ENCODE results near the gene TULP4. TPM values are rescaled to one million over a fixed set of nuclear protein-coding genes. Genes with fewer than 3 reads are reported as not detected.

Gene TULP4
- total RNA-seq, 1 experiment from 2014 or later: 52.8 TPM

DNA sequence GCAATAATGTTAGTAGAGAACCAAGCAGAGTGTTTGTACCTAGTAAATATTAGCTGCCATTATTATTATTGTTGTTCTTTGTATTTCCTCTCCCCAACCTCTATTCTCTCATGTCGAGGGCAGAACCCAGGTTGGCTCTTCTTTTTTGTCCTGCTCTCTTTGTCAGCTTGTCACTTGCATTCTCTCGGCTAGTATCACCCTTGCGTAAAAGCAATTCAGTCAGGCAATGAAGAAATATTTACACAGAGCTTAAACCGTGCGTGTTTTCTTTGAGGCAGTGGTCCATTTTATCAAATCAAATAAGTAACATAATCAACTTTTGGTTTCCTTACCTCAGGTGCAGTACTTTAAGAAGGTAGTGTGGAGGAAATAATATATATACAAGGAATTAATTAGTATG is 83.9 kb downstream of the TULP4 start (continued):
- TF ChIP-seq MYBL2 (CRISPR knock-in tag; IDR thresholded peaks at IDR 0.05) (no peak), ZNF219 (CRISPR knock-in tag; IDR thresholded peaks at IDR 0.05; ENCODE audit: borderline replicate concordance) (no peak)
- TF ChIP-seq, protein P1, sequence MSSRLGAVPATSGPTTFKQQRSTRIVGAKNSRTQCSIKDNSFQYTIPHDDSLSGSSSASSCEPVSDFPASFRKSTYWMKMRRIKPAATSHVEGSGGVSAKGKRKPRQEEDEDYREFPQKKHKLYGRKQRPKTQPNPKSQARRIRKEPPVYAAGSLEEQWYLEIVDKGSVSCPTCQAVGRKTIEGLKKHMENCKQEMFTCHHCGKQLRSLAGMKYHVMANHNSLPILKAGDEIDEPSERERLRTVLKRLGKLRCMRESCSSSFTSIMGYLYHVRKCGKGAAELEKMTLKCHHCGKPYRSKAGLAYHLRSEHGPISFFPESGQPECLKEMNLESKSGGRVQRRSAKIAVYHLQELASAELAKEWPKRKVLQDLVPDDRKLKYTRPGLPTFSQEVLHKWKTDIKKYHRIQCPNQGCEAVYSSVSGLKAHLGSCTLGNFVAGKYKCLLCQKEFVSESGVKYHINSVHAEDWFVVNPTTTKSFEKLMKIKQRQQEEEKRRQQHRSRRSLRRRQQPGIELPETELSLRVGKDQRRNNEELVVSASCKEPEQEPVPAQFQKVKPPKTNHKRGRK (CRISPR knock-in tag; IDR thresholded peaks at IDR 0.05; ENCODE audit: borderline replicate concordance): no peak

DNA sequence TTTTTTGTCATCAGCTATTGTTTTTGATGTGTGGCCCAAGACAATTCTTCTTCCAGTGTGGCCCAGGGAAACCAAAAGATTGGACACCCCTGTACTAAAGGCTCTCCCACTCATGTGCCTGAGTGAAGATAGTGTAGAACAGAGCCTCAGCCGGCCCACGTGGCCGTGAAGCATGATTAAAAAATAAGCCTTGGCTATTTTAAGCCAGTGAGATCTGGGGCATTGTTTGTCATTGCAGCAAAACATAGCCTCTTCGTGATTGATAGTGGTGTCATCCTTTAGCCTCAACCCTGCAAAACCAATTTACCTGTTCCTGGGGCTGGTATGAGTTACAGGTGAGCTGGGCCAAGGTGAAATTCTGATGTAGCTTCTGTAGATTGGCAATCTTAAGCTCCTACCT is 85.3 kb downstream of the TULP4 start:
- ATAC-seq (no peak), DNase-seq (ENCODE audit: low spot score) (no peak)
- Mint-ChIP-seq H3K4me3 (no peak overlapping the region), H3K4me1 (0 out of 2 replicates have a peak, but pooled peaks cover 3% of the 10 kb centered on the region), H3K27ac (no peak overlapping the region), H3K27me3 (ENCODE audit: low read depth) (no peaks in the 10 kb centered on the region; the same call in 1 of the 2 replicates), H3K9me3 (peaks cover 19% of the 10 kb centered on the region), H3K36me3 (peaks cover 21% of the 10 kb centered on the region)
- CTCF ChIA-PET: interaction anchor here (1.0 kb wide), 2 partner anchors 176 to 183 kb away, joined by 3 read pairs; no protein-coding TSS in a partner anchor
- POLR2A ChIA-PET: interaction anchor here (0.6 kb wide), 1 partner anchor 23 kb away, joined by 3 read pairs; no protein-coding TSS in a partner anchor
- TF ChIP-seq, protein P2, sequence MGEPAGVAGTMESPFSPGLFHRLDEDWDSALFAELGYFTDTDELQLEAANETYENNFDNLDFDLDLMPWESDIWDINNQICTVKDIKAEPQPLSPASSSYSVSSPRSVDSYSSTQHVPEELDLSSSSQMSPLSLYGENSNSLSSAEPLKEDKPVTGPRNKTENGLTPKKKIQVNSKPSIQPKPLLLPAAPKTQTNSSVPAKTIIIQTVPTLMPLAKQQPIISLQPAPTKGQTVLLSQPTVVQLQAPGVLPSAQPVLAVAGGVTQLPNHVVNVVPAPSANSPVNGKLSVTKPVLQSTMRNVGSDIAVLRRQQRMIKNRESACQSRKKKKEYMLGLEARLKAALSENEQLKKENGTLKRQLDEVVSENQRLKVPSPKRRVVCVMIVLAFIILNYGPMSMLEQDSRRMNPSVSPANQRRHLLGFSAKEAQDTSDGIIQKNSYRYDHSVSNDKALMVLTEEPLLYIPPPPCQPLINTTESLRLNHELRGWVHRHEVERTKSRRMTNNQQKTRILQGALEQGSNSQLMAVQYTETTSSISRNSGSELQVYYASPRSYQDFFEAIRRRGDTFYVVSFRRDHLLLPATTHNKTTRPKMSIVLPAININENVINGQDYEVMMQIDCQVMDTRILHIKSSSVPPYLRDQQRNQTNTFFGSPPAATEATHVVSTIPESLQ (CRISPR knock-in tag; IDR thresholded peaks at IDR 0.05): no peak
- TF ChIP-seq NFATC4 (CRISPR knock-in tag; IDR thresholded peaks at IDR 0.05): no peak
- no peak for TF ChIP-seq PRRX2 (CRISPR knock-in tag; IDR thresholded peaks at IDR 0.05)
- TF ChIP-seq, protein P3, sequence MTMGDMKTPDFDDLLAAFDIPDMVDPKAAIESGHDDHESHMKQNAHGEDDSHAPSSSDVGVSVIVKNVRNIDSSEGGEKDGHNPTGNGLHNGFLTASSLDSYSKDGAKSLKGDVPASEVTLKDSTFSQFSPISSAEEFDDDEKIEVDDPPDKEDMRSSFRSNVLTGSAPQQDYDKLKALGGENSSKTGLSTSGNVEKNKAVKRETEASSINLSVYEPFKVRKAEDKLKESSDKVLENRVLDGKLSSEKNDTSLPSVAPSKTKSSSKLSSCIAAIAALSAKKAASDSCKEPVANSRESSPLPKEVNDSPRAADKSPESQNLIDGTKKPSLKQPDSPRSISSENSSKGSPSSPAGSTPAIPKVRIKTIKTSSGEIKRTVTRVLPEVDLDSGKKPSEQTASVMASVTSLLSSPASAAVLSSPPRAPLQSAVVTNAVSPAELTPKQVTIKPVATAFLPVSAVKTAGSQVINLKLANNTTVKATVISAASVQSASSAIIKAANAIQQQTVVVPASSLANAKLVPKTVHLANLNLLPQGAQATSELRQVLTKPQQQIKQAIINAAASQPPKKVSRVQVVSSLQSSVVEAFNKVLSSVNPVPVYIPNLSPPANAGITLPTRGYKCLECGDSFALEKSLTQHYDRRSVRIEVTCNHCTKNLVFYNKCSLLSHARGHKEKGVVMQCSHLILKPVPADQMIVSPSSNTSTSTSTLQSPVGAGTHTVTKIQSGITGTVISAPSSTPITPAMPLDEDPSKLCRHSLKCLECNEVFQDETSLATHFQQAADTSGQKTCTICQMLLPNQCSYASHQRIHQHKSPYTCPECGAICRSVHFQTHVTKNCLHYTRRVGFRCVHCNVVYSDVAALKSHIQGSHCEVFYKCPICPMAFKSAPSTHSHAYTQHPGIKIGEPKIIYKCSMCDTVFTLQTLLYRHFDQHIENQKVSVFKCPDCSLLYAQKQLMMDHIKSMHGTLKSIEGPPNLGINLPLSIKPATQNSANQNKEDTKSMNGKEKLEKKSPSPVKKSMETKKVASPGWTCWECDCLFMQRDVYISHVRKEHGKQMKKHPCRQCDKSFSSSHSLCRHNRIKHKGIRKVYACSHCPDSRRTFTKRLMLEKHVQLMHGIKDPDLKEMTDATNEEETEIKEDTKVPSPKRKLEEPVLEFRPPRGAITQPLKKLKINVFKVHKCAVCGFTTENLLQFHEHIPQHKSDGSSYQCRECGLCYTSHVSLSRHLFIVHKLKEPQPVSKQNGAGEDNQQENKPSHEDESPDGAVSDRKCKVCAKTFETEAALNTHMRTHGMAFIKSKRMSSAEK (CRISPR knock-in tag; IDR thresholded peaks at IDR 0.05; ENCODE audit: borderline replicate concordance): no peak
- TF ChIP-seq IRF2 (CRISPR knock-in tag; IDR thresholded peaks at IDR 0.05; ENCODE audit: borderline replicate concordance, low read depth): no peak
- TF ChIP-seq TEAD4 (CRISPR knock-in tag; IDR thresholded peaks at IDR 0.05): no peak
- TF ChIP-seq, protein P4, sequence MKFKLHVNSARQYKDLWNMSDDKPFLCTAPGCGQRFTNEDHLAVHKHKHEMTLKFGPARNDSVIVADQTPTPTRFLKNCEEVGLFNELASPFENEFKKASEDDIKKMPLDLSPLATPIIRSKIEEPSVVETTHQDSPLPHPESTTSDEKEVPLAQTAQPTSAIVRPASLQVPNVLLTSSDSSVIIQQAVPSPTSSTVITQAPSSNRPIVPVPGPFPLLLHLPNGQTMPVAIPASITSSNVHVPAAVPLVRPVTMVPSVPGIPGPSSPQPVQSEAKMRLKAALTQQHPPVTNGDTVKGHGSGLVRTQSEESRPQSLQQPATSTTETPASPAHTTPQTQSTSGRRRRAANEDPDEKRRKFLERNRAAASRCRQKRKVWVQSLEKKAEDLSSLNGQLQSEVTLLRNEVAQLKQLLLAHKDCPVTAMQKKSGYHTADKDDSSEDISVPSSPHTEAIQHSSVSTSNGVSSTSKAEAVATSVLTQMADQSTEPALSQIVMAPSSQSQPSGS (CRISPR knock-in tag; IDR thresholded peaks at IDR 0.05; ENCODE audit: borderline replicate concordance, low read depth): no peak
- no peak for TF ChIP-seq NR2C2 (CRISPR knock-in tag; IDR thresholded peaks at IDR 0.05)
- no peak for TF ChIP-seq ZNF121 (CRISPR knock-in tag; IDR thresholded peaks at IDR 0.05)
- TF ChIP-seq GABPB1 (CRISPR knock-in tag; IDR thresholded peaks at IDR 0.05): no peak
- TF ChIP-seq, protein P5, sequence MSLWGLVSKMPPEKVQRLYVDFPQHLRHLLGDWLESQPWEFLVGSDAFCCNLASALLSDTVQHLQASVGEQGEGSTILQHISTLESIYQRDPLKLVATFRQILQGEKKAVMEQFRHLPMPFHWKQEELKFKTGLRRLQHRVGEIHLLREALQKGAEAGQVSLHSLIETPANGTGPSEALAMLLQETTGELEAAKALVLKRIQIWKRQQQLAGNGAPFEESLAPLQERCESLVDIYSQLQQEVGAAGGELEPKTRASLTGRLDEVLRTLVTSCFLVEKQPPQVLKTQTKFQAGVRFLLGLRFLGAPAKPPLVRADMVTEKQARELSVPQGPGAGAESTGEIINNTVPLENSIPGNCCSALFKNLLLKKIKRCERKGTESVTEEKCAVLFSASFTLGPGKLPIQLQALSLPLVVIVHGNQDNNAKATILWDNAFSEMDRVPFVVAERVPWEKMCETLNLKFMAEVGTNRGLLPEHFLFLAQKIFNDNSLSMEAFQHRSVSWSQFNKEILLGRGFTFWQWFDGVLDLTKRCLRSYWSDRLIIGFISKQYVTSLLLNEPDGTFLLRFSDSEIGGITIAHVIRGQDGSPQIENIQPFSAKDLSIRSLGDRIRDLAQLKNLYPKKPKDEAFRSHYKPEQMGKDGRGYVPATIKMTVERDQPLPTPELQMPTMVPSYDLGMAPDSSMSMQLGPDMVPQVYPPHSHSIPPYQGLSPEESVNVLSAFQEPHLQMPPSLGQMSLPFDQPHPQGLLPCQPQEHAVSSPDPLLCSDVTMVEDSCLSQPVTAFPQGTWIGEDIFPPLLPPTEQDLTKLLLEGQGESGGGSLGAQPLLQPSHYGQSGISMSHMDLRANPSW (CRISPR knock-in tag; conservative IDR thresholded peaks at IDR 0.05; ENCODE audit: low read depth): no peak
- TF ChIP-seq, protein P6, sequence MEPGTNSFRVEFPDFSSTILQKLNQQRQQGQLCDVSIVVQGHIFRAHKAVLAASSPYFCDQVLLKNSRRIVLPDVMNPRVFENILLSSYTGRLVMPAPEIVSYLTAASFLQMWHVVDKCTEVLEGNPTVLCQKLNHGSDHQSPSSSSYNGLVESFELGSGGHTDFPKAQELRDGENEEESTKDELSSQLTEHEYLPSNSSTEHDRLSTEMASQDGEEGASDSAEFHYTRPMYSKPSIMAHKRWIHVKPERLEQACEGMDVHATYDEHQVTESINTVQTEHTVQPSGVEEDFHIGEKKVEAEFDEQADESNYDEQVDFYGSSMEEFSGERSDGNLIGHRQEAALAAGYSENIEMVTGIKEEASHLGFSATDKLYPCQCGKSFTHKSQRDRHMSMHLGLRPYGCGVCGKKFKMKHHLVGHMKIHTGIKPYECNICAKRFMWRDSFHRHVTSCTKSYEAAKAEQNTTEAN (CRISPR knock-in tag; IDR thresholded peaks at IDR 0.05): no peak
- no peak for TF ChIP-seq ATF1 (CRISPR knock-in tag; IDR thresholded peaks at IDR 0.05)
